Peyer's patch (tissue), 4 donors: ENCODE measurements around the gene E2F8. TPM values are rescaled to one million over a fixed set of nuclear protein-coding genes. Genes with fewer than 3 reads are reported as not detected.
"Not testable (repeated sequence)": the region's sequence is repeated elsewhere in the genome, so short reads cannot be mapped to it uniquely, and the experiment has no call there.

ENCODE experiments used
- DNase-seq, 3 donors: peaks; one replicate each; pipeline ENCODE4 v3.0.0-alpha.2; 2017 to 2019
- H3K27ac ChIP-seq, 4 donors: fragments of 200-600 bp; sonication (generic); one replicate each; pipeline ENCODE4 v1.5.1; 2016 to 2019
- H3K27me3 ChIP-seq, 2 donors: fragments of 200-600 bp; sonication (generic); one replicate each; pipeline ENCODE4 v1.5.1; 2019
- H3K36me3 ChIP-seq, 3 donors: fragments of 200-600 bp; sonication (generic); one replicate each; pipeline ENCODE4 v1.5.1; 2016 to 2019
- H3K4me1 ChIP-seq, 4 donors: fragments of 200-600 bp; sonication (generic); one replicate each; pipeline ENCODE4 v1.5.1; 2016 to 2019
- H3K4me3 ChIP-seq, 4 donors: fragments of 200-600 bp; sonication (generic); 1 replicate in 3 of 4; 2 replicates in 1 of 4; pipeline ENCODE4 v1.5.1; 2016 to 2019; ENCODE audit warnings: mild to moderate bottlenecking in 1 of 4
- H3K9me3 ChIP-seq, 4 donors: fragments of 200-600 bp; sonication (generic); one replicate each; pipeline ENCODE4 v1.5.1; 2016 to 2019; ENCODE audit warnings: mild to moderate bottlenecking in 1 of 4
- CTCF ChIP-seq, 6 experiments: fragments of 450-650 bp in 4 of 6; fragments of 200-600 bp in 2 of 6; sonication (generic) in 1 of 6; IDR thresholded peaks; one replicate each; pipeline ENCODE4 v1.5.1; 2017 to 2019; ENCODE audit warnings: antibody characterized with exemption in 6 of 6, mild to moderate bottlenecking in 3 of 6, moderate library complexity in 1 of 6
- POLR2A ChIP-seq, 2 donors: fragments of 450-650 bp; IDR thresholded peaks; one replicate each; pipeline ENCODE4 v1.5.1; 2017; ENCODE audit warnings: antibody characterized with exemption in 2 of 2, mild to moderate bottlenecking in 2 of 2, moderate library complexity in 2 of 2
- total RNA-seq, 4 donors: library from RNA; depleted of rRNA; stranded (reverse); fragments of >200 nt; gene quantifications; one replicate each; pipeline ENCODE4 v1.1.0, GENCODE V29; 2016

Gene E2F8
- total RNA-seq, 4 donors from 2014 or later: 1.5 to 14.9 (median 6.0) TPM

GRCh38 chr11:19281555-19281954 is 40.8 kb upstream of the E2F8 start:
- Histone ChIP-seq H3K4me1 (no peaks in the 10 kb centered on the region), H3K4me3 (no peak overlapping the region), H3K27ac (no peak overlapping the region), H3K36me3 (no peaks in the 10 kb centered on the region), H3K27me3 (no peaks in the 10 kb centered on the region), H3K9me3 (no peaks in the 10 kb centered on the region)
- TF ChIP-seq POLR2A (IDR thresholded peaks at IDR 0.05): no peak
- no peak for TF ChIP-seq CTCF (IDR thresholded peaks at IDR 0.05)
- no peak for DNase-seq

- peak in 1 of 3 donors; percentile 54 for DNase-seq
- Histone ChIP-seq H3K27me3 (no peaks in the 10 kb centered on the region), H3K27ac (no peak overlapping the region), H3K36me3 (no peaks in the 10 kb centered on the region), H3K9me3 (no peaks in the 10 kb centered on the region), H3K4me1 (no peaks in the 10 kb centered on the region), H3K4me3 (no peak overlapping the region)
- TF ChIP-seq POLR2A (IDR thresholded peaks at IDR 0.05): no peak
- no peak for TF ChIP-seq CTCF (IDR thresholded peaks at IDR 0.05)
These were observed 40.3 kb upstream of the E2F8 start for GRCh38 chr11:19281041-19281440.

GRCh38 chr11:19279451-19279850 is 38.7 kb upstream of the E2F8 start:
- Histone ChIP-seq H3K36me3 (no peaks in the 10 kb centered on the region), H3K4me1 (no peaks in the 10 kb centered on the region), H3K4me3 (no peak overlapping the region), H3K27me3 (no peaks in the 10 kb centered on the region), H3K9me3 (no peaks in the 10 kb centered on the region), H3K27ac (no peak overlapping the region)
- no peak for DNase-seq
- TF ChIP-seq POLR2A (IDR thresholded peaks at IDR 0.05) (no peak), CTCF (IDR thresholded peaks at IDR 0.05) (no peak)

GRCh38 chr11:19276859-19277808 is 36.4 kb upstream of the E2F8 start:
- Histone ChIP-seq H3K27ac (peak overlapping the region in 1 of 4 donors; percentile 30), H3K9me3 (no peaks in the 10 kb centered on the region), H3K27me3 (no peaks in the 10 kb centered on the region), H3K4me3 (no peak overlapping the region), H3K4me1 (no peaks in the 10 kb centered on the region), H3K36me3 (no peaks in the 10 kb centered on the region)
- peak in 1 of 3 donors; percentile 61 for DNase-seq
- no peak for TF ChIP-seq POLR2A (IDR thresholded peaks at IDR 0.05)
- no peak for TF ChIP-seq CTCF (IDR thresholded peaks at IDR 0.05)

GRCh38 chr11:19275496-19275895 is 34.8 kb upstream of the E2F8 start:
- no peak for DNase-seq
- Histone ChIP-seq H3K27ac (no peak overlapping the region), H3K27me3 (no peaks in the 10 kb centered on the region), H3K4me3 (no peak overlapping the region), H3K36me3 (no peaks in the 10 kb centered on the region), H3K9me3 (no peaks in the 10 kb centered on the region), H3K4me1 (no peaks in the 10 kb centered on the region)
- TF ChIP-seq CTCF (IDR thresholded peaks at IDR 0.05) (no peak), POLR2A (IDR thresholded peaks at IDR 0.05) (no peak)

GRCh38 chr11:19273219-19273618 is 32.5 kb upstream of the E2F8 start:
- DNase-seq, H3K27ac ChIP-seq, H3K27me3 ChIP-seq, H3K4me3 ChIP-seq, H3K9me3 ChIP-seq, H3K36me3 ChIP-seq, H3K4me1 ChIP-seq: not testable (repeated sequence)
